GM12892 (cell line): ENCODE measurements around the gene NELL2. TPM values are rescaled to one million over a fixed set of nuclear protein-coding genes. Genes with fewer than 3 reads are reported as not detected.
A peak's percentile ranks its signal among the peaks of the same experiment; 100 is the strongest.
"Not testable (repeated sequence)": the region's sequence is repeated elsewhere in the genome, so short reads cannot be mapped to it uniquely, and the experiment has no call there.

Source experiments
- DNase-seq: peaks from one replicate; pipeline ENCODE4 v3.0.0; 2011; ENCODE audit not compliant: insufficient read length
- FAIRE-seq: peaks from 2 replicates; lab custom pipeline; 2011; peaks lifted over from hg19 to GRCh38; lab: Jason Lieb, UNC
- POLR2A ChIP-seq: IDR thresholded peaks from 2 replicates; pipeline ENCODE4 v1.6.1; 2011; ENCODE audit warnings: low read depth, low read length, control low read depth
- POLR2AphosphoS5 ChIP-seq: IDR thresholded peaks from 2 replicates; pipeline ENCODE4 v1.6.1; 2011; ENCODE audit warnings: low read depth, low read length, control low read depth
- TAF1 ChIP-seq: IDR thresholded peaks from 2 replicates; pipeline ENCODE4 v1.6.1; 2011; ENCODE audit warnings: low read depth, mild to moderate bottlenecking, control low read depth, low read length, borderline replicate concordance
- polyA plus RNA-seq: library from polyadenylated mRNA; unstranded; fragments of >200 nt; gene quantifications from one replicate; pipeline ENCODE4 v1.2.1, GENCODE V29; 2012; ENCODE audit warnings: missing spikeins, inconsistent platforms; ENCODE audit not compliant: missing spikeins

The NELL2 gene
- polyA plus RNA-seq = not detected

DNA sequence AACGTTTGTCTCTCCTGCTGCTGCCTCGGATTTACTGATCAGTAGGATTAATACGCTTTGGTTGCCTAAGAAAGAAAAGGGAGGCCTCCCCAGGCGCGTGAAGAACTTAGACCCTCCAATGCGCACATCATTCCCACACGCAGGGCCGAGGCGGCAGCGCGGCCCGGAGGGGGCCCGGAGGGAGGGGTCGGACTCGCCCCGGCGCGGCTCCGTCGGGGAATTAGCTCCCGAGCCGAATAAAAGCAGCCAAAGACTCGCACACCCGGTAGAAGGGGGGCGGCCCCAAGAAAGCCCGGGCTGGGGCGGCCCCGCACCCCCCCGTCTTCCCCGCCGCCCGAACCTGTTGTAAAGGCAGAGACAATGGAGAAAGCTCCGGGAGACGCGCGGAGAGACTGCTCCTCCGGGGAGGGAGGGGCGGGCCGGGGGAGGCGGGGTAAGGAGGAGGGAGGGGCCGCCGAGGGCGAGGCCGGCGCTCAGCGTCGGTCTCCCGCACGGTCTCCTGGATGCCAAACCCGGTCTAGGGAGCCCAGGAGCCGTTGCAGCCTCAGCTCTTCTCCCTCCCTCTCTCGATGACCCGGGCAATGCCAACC, at the start of gene NELL2:
NELL2 (minus strand) TSS at position 362 of the 590 bp plus-strand sequence. CDS start 446 bp downstream, outside the sequence.
- peak; percentile 46 for DNase-seq
- FAIRE-seq = no peak
- TF ChIP-seq POLR2AphosphoS5 = no peak
- TF ChIP-seq TAF1 = no peak
- TF ChIP-seq POLR2A = no peak

GRCh38 chr12:44921736-44922135, 45.6 kb upstream of the NELL2 start:
- DNase-seq (no peak), FAIRE-seq (no peak)
- no peak for TF ChIP-seq POLR2AphosphoS5
- no peak for TF ChIP-seq POLR2A
- no peak for TF ChIP-seq TAF1

DNA sequence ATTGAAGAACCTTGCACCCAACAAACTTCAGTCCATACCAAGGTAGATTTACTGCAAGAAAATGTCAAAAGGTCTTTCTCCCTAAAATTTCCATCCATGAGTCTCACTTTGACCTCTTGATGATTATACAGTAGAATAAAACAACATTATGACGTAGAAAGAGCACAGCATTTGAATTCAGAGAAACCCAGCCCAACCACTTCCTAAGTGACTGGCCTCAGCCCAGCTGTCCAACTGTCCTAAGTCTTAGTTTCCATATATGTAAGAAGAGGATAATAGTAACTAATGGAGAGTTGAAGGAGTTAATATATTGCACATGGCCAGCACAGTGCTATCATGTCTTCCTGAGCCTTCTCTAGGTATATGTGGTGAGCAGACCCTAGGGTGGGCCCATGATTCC, 41.0 kb upstream of the NELL2 start:
- no peak for FAIRE-seq
- no peak for DNase-seq
- TF ChIP-seq TAF1 = no peak
- TF ChIP-seq POLR2A = no peak

GRCh38 chr12:44915958-44916357, 39.8 kb upstream of the NELL2 start:
- no peak for FAIRE-seq
- no peak for DNase-seq
- TF ChIP-seq TAF1 (no peak), POLR2AphosphoS5 (no peak), POLR2A (no peak)

DNA sequence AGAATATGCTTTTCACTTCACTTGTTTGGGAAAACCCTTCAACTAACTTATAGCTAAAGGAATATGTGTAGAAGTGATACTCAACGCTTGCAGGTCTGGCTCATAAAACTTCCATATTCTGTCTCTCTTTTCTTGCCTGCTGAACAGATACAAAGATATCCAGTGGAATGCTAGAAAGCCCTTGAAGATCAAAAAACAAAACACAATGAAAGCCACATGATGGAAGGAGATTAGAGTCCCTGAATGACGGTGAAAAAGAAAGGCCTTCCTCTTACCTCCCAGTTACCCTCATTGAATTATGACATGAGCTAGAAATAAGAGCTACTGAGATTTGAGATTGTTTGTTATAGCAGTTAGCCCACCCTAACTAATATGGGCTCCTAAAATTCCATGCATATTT, 28.2 kb upstream of the NELL2 start:
- DNase-seq (no peak), FAIRE-seq (no peak)
- TF ChIP-seq POLR2AphosphoS5 = no peak
- no peak for TF ChIP-seq TAF1
- no peak for TF ChIP-seq POLR2A

DNA sequence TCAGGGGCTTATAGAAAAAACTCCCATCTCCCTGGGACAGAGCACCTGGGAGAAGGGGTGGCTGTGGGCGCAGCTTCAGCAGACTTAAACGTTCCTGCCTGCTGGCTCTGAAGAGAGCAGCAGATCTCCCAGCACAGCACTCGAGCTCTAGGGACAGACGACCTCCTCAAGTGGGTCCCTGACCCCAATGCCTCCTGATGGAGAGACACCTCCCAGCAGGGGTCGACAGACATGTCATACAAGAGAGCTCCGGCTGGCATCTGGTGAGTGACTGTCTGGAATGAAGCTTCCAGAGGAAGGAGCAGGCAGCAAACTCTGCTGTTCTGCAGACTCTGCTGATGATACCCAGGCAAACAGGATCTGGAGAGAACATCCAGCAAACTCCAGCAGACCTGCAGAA, 22.0 kb upstream of the NELL2 start:
- FAIRE-seq, DNase-seq: not testable (repeated sequence)

- FAIRE-seq (no peak), DNase-seq (no peak)
- TF ChIP-seq POLR2A = no peak
- TF ChIP-seq POLR2AphosphoS5 = no peak
- no peak for TF ChIP-seq TAF1
Measured at GRCh38 chr12:44889926-44890325, 13.8 kb upstream of the NELL2 start.

DNA sequence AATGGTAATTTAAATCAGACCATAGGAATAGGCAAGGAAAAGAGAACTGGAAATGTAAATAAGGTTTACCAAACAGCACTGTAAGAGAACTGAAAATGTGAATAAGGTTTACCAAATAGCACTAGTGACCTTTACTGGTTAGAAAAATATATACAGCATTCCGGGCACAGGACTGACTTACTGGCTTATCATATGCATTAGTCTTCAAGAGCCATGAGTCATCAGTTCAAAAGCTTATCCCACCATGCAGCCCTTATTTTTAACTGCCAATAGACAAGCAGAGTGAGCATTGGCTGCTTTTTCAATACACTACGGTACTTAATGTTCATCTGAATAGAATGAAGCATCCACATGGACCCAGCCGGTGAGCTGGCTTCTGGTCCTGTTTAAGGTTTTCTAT, 13.0 kb upstream of the NELL2 start:
- DNase-seq (no peak), FAIRE-seq (no peak)
- TF ChIP-seq TAF1 (no peak), POLR2AphosphoS5 (no peak), POLR2A (no peak)

DNA sequence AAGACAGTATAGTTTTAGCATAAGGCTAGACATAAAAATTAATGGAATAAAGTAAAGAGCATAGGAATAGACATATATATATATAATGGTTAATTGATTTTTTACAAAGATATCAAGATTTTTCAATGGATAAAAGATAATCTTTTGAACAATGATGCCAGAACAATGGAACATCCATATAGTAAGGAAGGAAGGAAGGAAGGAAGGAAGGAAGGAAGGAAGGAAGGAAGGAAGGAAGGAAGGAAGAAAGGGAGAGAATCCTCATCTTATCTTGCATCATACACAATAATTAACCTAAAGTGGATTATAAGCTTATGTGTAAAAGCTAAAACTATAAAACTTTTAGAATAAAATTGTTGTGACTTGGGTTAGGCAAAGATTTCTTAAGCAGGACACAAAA, 9.8 kb upstream of the NELL2 start:
- FAIRE-seq (no peak), DNase-seq (no peak)
- TF ChIP-seq POLR2A (no peak), POLR2AphosphoS5 (no peak), TAF1 (no peak)

- DNase-seq = no peak
- FAIRE-seq = no peak
- no peak for TF ChIP-seq TAF1
- TF ChIP-seq POLR2AphosphoS5 = no peak
- TF ChIP-seq POLR2A = no peak
Measured at GRCh38 chr12:44881197-44881596, 5.1 kb upstream of the NELL2 start.

DNA sequence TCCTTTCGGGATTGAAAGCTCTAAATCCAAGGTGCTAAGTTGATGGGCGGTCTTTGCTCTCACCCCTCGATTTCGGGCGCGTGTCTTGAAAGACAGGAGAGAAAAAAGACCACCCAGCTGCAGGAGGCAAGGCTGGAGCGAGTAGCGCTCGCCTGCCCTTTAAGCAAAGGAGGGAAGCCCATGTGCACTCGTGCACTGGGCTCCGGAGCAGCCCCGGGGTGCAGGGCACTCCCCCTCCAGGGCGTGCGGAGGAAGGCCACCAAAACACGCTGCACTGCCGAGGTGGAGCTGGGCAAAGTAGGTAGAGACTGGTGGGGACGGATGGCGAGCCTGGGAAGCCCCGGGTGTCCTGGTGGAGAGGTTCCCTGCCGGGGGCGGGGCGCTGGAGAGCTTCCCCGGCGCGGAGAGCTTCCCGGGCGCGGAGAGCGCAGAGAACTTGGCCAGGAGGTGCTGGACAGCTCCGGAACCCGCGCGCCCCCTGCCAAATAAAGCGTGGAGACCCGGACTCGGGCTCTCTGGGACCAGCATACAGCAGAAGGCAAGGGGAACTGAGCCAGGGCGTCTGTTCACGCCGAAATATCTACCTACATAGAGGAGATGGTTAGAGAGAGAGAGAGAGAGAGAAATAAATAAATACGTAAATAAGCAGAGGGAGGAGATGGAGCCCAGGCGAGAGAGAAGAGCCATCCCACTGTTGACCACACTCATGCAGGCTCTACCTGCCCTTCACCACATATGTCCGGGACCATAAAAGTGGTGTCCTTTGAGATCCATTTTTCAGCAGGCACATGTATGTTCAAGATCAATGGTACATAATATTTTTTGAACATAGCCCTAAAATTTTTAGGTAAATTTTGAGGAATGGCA, 662 bp upstream of the NELL2 start:
- peak; percentile 25 for DNase-seq
- FAIRE-seq = no peak
- no peak for TF ChIP-seq POLR2AphosphoS5
- no peak for TF ChIP-seq POLR2A
- no peak for TF ChIP-seq TAF1

GRCh38 chr12:44875417-44875953, 630 bp downstream of the NELL2 start:
- DNase-seq (no peak), FAIRE-seq (no peak)
- TF ChIP-seq POLR2AphosphoS5 = no peak
